HG02642 (cell line): ENCODE results near the gene SENP2.
A peak's percentile ranks its signal among the peaks of the same experiment; 100 is the strongest.
"Not testable (repeated sequence)": the region's sequence is repeated elsewhere in the genome, so short reads cannot be mapped to it uniquely, and the experiment has no call there.

Experiments
- ATAC-seq: cut with Tn5 transposase; IDR thresholded peaks from one replicate; pipeline ENCODE4 v1.9.1; 2021; ENCODE audit warnings: mild to moderate bottlenecking; ENCODE audit not compliant: unreplicated experiment, poor library complexity

Gene SENP2

GRCh38 chr3:185585859-185586685 is at the start of gene SENP2:
TSS of gene SENP2 (plus strand) at chr3:185586295. CDS start at chr3:185586414, 119 bp downstream.
- ATAC-seq, result peak; percentile 97

GRCh38 chr3:185537369-185537970 is 48.6 kb upstream of the SENP2 start:
- ATAC-seq, result peak; percentile 98

- ATAC-seq, result no peak
Measured at GRCh38 chr3:185539934-185540333, 46.2 kb upstream of the SENP2 start.

- ATAC-seq, result no peak
Measured at GRCh38 chr3:185540695-185541094, 45.4 kb upstream of the SENP2 start.

GRCh38 chr3:185549122-185549521 is 37.0 kb upstream of the SENP2 start:
- ATAC-seq, result no peak

- ATAC-seq, result no peak
Measured at GRCh38 chr3:185549651-185550111, 36.4 kb upstream of the SENP2 start.

- ATAC-seq, result peak; percentile 76
Measured at GRCh38 chr3:185552358-185552877, 33.7 kb upstream of the SENP2 start, which contains the start of gene LIPH. TSS of gene LIPH (minus strand) at chr3:185552588. CDS start at chr3:185552471, 117 bp downstream.

GRCh38 chr3:185555101-185555501 is 31.0 kb upstream of the SENP2 start:
- ATAC-seq, result no peak

- no peak for ATAC-seq
Measured at GRCh38 chr3:185555860-185556347, 30.2 kb upstream of the SENP2 start.

GRCh38 chr3:185556640-185557039 is 29.5 kb upstream of the SENP2 start:
- not testable (repeated sequence) for ATAC-seq

- no peak for ATAC-seq
Measured at GRCh38 chr3:185558395-185558794, 27.7 kb upstream of the SENP2 start.

- no peak for ATAC-seq
Measured at GRCh38 chr3:185559706-185560090, 26.4 kb upstream of the SENP2 start.

GRCh38 chr3:185560676-185561075 is 25.4 kb upstream of the SENP2 start:
- ATAC-seq, result no peak

- ATAC-seq, result no peak
Measured at GRCh38 chr3:185561374-185561943, 24.6 kb upstream of the SENP2 start.

- ATAC-seq, result no peak
Measured at GRCh38 chr3:185561958-185562357, 24.1 kb upstream of the SENP2 start.

- no peak for ATAC-seq
Measured at GRCh38 chr3:185572183-185572582, 13.9 kb upstream of the SENP2 start.

- not testable (repeated sequence) for ATAC-seq
Measured at GRCh38 chr3:185575108-185575869, 10.8 kb upstream of the SENP2 start.

GRCh38 chr3:185582236-185582635 is 3.9 kb upstream of the SENP2 start:
- no peak for ATAC-seq

GRCh38 chr3:185582871-185583270 is 3.2 kb upstream of the SENP2 start:
- no peak for ATAC-seq

- ATAC-seq, result no peak
Measured at GRCh38 chr3:185583925-185584324, 2.2 kb upstream of the SENP2 start.
